ENCODE measurements around the gene STXBP6.

Gene STXBP6

GRCh38 chr14:25015761-25016160 lies 34.2 kb downstream of the STXBP6 start:
- no peak for DNase-seq (ENCODE audit: low spot score)

GRCh38 chr14:25014440-25014839 lies 35.5 kb downstream of the STXBP6 start:
- no peak for DNase-seq (ENCODE audit: low spot score)

- DNase-seq (ENCODE audit: low spot score) = no peak
Measured at GRCh38 chr14:25011095-25011494, 38.9 kb downstream of the STXBP6 start.

DNA sequence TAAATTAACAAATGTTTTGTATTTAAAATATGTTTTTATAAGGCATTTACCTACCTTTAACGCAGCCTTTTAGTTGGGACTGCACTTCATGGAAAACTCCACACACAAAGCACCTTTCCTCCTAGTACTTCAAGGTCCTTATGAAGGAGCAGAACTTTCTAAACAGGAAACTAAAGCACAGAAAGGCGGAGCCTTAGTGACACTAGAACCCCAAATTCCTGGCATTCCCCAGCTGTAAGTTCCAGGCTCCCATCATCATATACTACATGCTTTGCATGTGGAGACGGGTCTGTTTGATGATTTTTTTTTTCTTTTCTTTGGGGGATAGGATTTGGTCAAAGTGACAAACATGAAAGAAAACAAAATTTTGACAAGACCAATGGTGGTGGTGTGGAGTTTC lies 39.5 kb downstream of the STXBP6 start:
- no peak for DNase-seq (ENCODE audit: low spot score)

DNA sequence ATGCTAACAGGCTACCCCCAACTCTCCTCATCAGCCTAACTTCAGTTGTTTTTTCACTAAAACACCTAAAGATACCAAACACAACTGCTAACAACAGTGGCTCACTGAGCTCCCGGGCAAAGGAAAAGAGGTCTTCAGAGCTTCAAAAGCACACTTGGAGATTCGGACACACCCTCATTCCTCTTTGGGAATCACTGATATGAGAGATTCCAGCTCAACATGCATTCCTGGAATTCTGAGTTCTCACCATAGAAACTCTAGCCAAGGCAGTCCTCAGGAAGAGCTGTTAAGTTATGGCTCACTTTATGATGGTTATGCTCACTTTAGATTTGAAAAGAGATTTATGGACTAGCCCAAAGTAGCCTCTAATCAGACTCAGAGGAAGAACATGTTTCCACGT lies 40.1 kb downstream of the STXBP6 start:
- DNase-seq (ENCODE audit: low spot score) = no peak

DNA sequence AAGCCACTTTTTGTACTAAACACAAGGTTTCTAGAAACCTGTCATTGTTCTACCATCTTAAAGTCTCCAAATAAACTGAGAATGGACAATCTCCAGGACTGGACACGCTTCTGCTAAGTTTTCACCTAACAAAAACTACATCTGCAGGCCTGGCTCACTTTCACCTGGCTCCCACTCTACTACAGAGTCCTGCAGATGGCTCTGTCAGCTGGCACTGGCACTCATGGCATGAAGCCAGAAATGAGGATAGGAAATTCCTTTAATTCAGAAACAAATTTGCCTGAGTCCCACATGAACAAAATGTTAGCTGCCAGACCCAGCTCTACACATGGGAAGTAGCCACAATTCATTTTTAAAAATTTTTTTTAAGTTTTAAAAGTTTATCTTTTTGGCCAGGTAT lies 42.1 kb downstream of the STXBP6 start:
- no peak for DNase-seq (ENCODE audit: low spot score)

- DNase-seq (ENCODE audit: low spot score) = peak; percentile 93
Measured at GRCh38 chr14:25006961-25007795, 42.8 kb downstream of the STXBP6 start.

GRCh38 chr14:25006031-25006430 lies 43.9 kb downstream of the STXBP6 start:
- DNase-seq (ENCODE audit: low spot score) = no peak

- DNase-seq (ENCODE audit: low spot score) = no peak
Measured at GRCh38 chr14:25004389-25004809, 45.5 kb downstream of the STXBP6 start.

GRCh38 chr14:25003537-25003936 lies 46.4 kb downstream of the STXBP6 start:
- DNase-seq (ENCODE audit: low spot score) = no peak

- no peak for DNase-seq (ENCODE audit: low spot score)
Measured at GRCh38 chr14:25001601-25002000, 48.3 kb downstream of the STXBP6 start.

- no peak for DNase-seq (ENCODE audit: low spot score)
Measured at GRCh38 chr14:25001156-25001555, 48.8 kb downstream of the STXBP6 start.

- DNase-seq (ENCODE audit: low spot score) = no peak
Measured at GRCh38 chr14:24999157-24999556, 50.8 kb downstream of the STXBP6 start.

GRCh38 chr14:24996930-24997725 lies 52.8 kb downstream of the STXBP6 start:
- no peak for DNase-seq (ENCODE audit: low spot score)

DNA sequence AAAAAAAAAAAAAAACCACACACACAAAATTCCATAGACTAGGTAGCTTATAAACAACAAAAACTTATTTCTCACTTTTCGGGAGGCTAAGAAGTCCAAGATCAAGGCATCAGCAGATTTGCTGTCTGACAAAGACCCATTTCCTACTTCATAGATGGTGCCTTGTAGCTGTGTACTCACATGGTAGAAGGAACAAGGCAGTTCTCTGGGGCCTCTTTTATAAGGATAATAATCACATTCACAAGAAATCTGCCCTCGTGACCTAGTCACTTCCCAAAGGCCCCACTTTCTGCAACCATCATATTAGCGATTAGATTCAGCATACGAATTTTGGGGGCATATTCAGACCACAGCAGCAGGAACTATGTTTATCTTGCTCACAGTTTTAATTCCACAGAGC lies 54.9 kb downstream of the STXBP6 start:
- DNase-seq (ENCODE audit: low spot score) = no peak

- DNase-seq (ENCODE audit: low spot score) = no peak
Measured at GRCh38 chr14:24993631-24994030, 56.3 kb downstream of the STXBP6 start.

GRCh38 chr14:24992624-24993360 lies 57.2 kb downstream of the STXBP6 start:
- no peak for DNase-seq (ENCODE audit: low spot score)

DNA sequence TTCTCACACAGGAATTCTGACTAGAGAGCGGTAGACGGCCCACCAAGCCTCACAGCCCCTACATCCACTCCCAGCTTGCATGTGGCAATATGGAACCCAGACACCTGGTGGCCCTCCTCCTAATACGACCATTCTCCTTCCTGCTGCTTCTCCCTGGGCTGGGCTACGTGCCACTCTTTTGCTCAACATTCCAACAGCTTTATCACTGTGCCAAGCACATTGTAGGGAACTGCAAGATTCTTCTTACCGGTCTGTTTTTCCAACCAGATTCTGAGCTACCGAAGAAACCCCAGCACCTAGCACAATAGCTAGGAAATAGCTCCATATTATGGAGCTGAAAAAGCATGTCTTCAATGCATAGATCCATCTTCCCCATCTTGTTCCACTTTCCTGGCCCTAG lies 58.1 kb downstream of the STXBP6 start:
- no peak for DNase-seq (ENCODE audit: low spot score)

- no peak for DNase-seq (ENCODE audit: low spot score)
Measured at GRCh38 chr14:24991288-24991687, 58.7 kb downstream of the STXBP6 start.

- DNase-seq (ENCODE audit: low spot score) = no peak
Measured at GRCh38 chr14:24990773-24991172, 59.2 kb downstream of the STXBP6 start.

- no peak for DNase-seq (ENCODE audit: low spot score)
Measured at GRCh38 chr14:24990050-24990449, 59.9 kb downstream of the STXBP6 start.

DNA sequence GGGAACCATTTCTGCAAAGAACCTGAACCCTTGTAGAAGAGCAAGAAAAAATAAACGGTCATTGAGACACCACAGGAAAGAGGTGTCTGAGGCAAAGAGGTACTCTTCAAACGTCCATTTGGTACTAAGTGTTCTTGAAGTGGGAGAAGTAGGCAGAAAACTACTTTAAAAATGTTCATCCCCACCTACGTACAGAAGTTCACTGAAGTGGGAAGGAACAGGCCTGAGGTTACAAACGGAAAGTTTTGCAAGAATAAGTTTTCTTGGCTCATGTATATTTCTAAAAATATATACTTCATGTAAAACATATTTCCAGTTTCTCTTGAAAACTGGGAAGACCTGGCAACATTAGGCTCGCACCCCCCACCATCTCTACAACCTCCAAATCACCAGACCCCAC lies 61.2 kb downstream of the STXBP6 start:
- no peak for DNase-seq (ENCODE audit: low spot score)

Data from RKO (cell line).